HEK293 (cell line): Measurements from ENCODE around the gene CASP8AP2.

Source experiments
- CTCF ChIA-PET: fragments of 350-600 bp; formaldehyde crosslinking; extraction: SDS; loops from one replicate; lab custom pipeline; 2021; ENCODE audit warnings: antibody characterized with exemption; lab: Yijun Ruan, JAX
- POLR2A ChIA-PET: fragments of 300-600 bp; formaldehyde crosslinking; extraction: SDS; loops from one replicate; lab custom pipeline; 2020; ENCODE audit warnings: antibody characterized with exemption, inconsistent platforms; lab: Yijun Ruan, JAX
- H3K27ac ChIP-seq: fragments of 200-500 bp; sonication (Bioruptor generic); 2 replicates; pipeline ENCODE4 v1.5.1; 2014; ENCODE audit warnings: low read depth, low read length, control low read depth, inconsistent platforms; ENCODE audit errors: extremely low read depth
- H3K36me3 ChIP-seq, 2 experiments: fragments of 200-500 bp in 1 of 2; sonication (Bioruptor generic) in 1 of 2; 1 replicate in 1 of 2; 2 replicates in 1 of 2; pipeline ENCODE4 v1.5.1; 2014 to 2017; ENCODE audit warnings: inconsistent platforms in 2 of 2, low read length in 2 of 2; ENCODE audit not compliant: control insufficient read depth in 2 of 2, insufficient read depth in 1 of 2
- H3K4me1 ChIP-seq: fragments of 200-500 bp; sonication (Bioruptor generic); 2 replicates; pipeline ENCODE4 v1.5.1; 2014; ENCODE audit warnings: mild to moderate bottlenecking, low read length, inconsistent platforms; ENCODE audit not compliant: control insufficient read depth, insufficient read depth
- H3K4me3 ChIP-seq: 2 replicates; pipeline ENCODE4 v1.5.1; 2011; ENCODE audit warnings: low read depth, mild to moderate bottlenecking, control low read depth, low read length, moderate library complexity
- H3K9me3 ChIP-seq: fragments of 200-500 bp; sonication (Bioruptor generic); 2 replicates; pipeline ENCODE4 v1.5.1; 2014; ENCODE audit warnings: low read depth, low read length, inconsistent platforms; ENCODE audit not compliant: control insufficient read depth, insufficient read depth
- FEZF1 ChIP-seq: fragments of 450-650 bp; formaldehyde crosslinking; IDR thresholded peaks from 2 replicates; pipeline ENCODE4 v1.5.1; 2016; ENCODE audit warnings: missing biosample characterization, missing genetic modification characterization
- INSM2 ChIP-seq: fragments of 450-650 bp; formaldehyde crosslinking; IDR thresholded peaks from 2 replicates; pipeline ENCODE4 v1.5.1; 2016; ENCODE audit warnings: missing biosample characterization, missing genetic modification characterization
- PRDM1 ChIP-seq: fragments of 450-650 bp; formaldehyde crosslinking; IDR thresholded peaks from 2 replicates; pipeline ENCODE4; 2016; ENCODE audit warnings: missing biosample characterization, missing genetic modification characterization
- REST ChIP-seq: fragments of 450-650 bp; formaldehyde crosslinking; IDR thresholded peaks from 2 replicates; pipeline ENCODE4 v1.5.1; 2016; ENCODE audit warnings: missing biosample characterization, missing genetic modification characterization
- SP2 ChIP-seq: fragments of 450-650 bp; formaldehyde crosslinking; IDR thresholded peaks from 2 replicates; pipeline ENCODE4 v1.5.1; 2016; ENCODE audit warnings: missing biosample characterization, missing genetic modification characterization
- YY2 ChIP-seq: fragments of 450-650 bp; formaldehyde crosslinking; IDR thresholded peaks from 2 replicates; pipeline ENCODE4 v1.5.1; 2016; ENCODE audit warnings: missing biosample characterization, missing genetic modification characterization
- ZFP69B ChIP-seq: fragments of 450-650 bp; formaldehyde crosslinking; IDR thresholded peaks from 2 replicates; pipeline ENCODE4 v1.5.1; 2016; ENCODE audit warnings: missing biosample characterization, missing genetic modification characterization
- ZNF157 ChIP-seq: fragments of 450-650 bp; formaldehyde crosslinking; IDR thresholded peaks from 2 replicates; pipeline ENCODE4 v1.5.1; 2016; ENCODE audit warnings: missing biosample characterization, missing genetic modification characterization
- ZNF423 ChIP-seq: fragments of 450-650 bp; formaldehyde crosslinking; IDR thresholded peaks from 2 replicates; pipeline ENCODE4 v1.5.1; 2016; ENCODE audit warnings: missing biosample characterization, missing genetic modification characterization
- ZNF433 ChIP-seq: fragments of 450-650 bp; formaldehyde crosslinking; IDR thresholded peaks from 2 replicates; pipeline ENCODE4 v1.5.1; 2016; ENCODE audit warnings: missing biosample characterization, missing genetic modification characterization, low read depth
- ZNF518A ChIP-seq: fragments of 450-650 bp; formaldehyde crosslinking; conservative IDR thresholded peaks from 2 replicates; pipeline ENCODE4 v1.5.1; 2016; ENCODE audit warnings: low read depth, missing biosample characterization, missing genetic modification characterization
- ZNF585B ChIP-seq: fragments of 450-650 bp; formaldehyde crosslinking; IDR thresholded peaks from 2 replicates; pipeline ENCODE4 v1.5.1; 2016; ENCODE audit warnings: missing biosample characterization, missing genetic modification characterization
- ZNF660 ChIP-seq: fragments of 450-650 bp; IDR thresholded peaks from 2 replicates; pipeline ENCODE4 v1.5.1; 2018; ENCODE audit warnings: missing biosample characterization, mild to moderate bottlenecking, missing genetic modification characterization
- ZNF747 ChIP-seq: fragments of 450-650 bp; formaldehyde crosslinking; IDR thresholded peaks from 2 replicates; pipeline ENCODE4 v1.5.1; 2016; ENCODE audit warnings: missing biosample characterization, missing genetic modification characterization
- ZNF785 ChIP-seq: fragments of 450-650 bp; formaldehyde crosslinking; IDR thresholded peaks from 2 replicates; pipeline ENCODE4 v1.5.1; 2016; ENCODE audit warnings: missing biosample characterization, missing genetic modification characterization
- ZNF792 ChIP-seq: fragments of 450-650 bp; formaldehyde crosslinking; IDR thresholded peaks from 2 replicates; pipeline ENCODE4 v1.5.1; 2016; ENCODE audit warnings: missing biosample characterization, missing genetic modification characterization
- ZSCAN30 ChIP-seq: fragments of 450-650 bp; IDR thresholded peaks from 2 replicates; pipeline ENCODE4 v1.5.1; 2018; ENCODE audit warnings: missing biosample characterization, mild to moderate bottlenecking, missing genetic modification characterization, moderate library complexity

Gene CASP8AP2

GRCh38 chr6:89887452-89888137 is 57.9 kb downstream of the CASP8AP2 start:
- Histone ChIP-seq H3K9me3 (no peaks in the 10 kb centered on the region), H3K4me3 (no peak overlapping the region), H3K4me1 (no peaks in the 10 kb centered on the region), H3K27ac (no peak overlapping the region), H3K36me3 (no peaks in the 10 kb centered on the region)
- ChIA-PET CTCF (interaction anchor here (0.6 kb wide), 1 partner anchor 236 kb away, joined by 3 read pairs; no protein-coding TSS in a partner anchor), POLR2A (no interaction called here)
- TF ChIP-seq FEZF1 (tag by site-specific recombination) (no peak), ZNF433 (tag by site-specific recombination) (no peak), ZNF585B (tag by site-specific recombination) (no peak), ZFP69B (tag by site-specific recombination) (no peak), ZNF423 (no peak), ZNF792 (tag by site-specific recombination) (no peak), ZNF518A (tag by site-specific recombination) (no peak), SP2 (tag by site-specific recombination) (no peak), REST (tag by site-specific recombination) (no peak), ZNF660 (no peak), ZNF157 (tag by site-specific recombination) (no peak), ZNF785 (tag by site-specific recombination) (no peak), ZNF747 (tag by site-specific recombination) (no peak), INSM2 (tag by site-specific recombination) (no peak), PRDM1 (tag by site-specific recombination) (no peak), YY2 (tag by site-specific recombination) (no peak), ZSCAN30 (tag by site-specific recombination) (no peak)
